GM20000 (cell line): ENCODE measurements around the gene EPB42.
A peak's percentile ranks its signal among the peaks of the same experiment; 100 is the strongest.

Experiments
- DNase-seq: peaks from one replicate; pipeline ENCODE4 v3.0.0; 2012; ENCODE audit warnings: low spot score
- CTCF ChIP-seq: IDR thresholded peaks from 2 replicates; pipeline ENCODE4 v1.5.1; 2012; ENCODE audit warnings: mild to moderate bottlenecking, control low read depth; ENCODE audit errors: extremely low read depth, missing control alignments

Gene EPB42

GRCh38 chr15:43220991-43221403 lies at the start of gene EPB42:
EPB42 (minus strand) TSS chr15:43221018; CDS start chr15:43220825, 193 bp downstream.
- no peak for DNase-seq
- TF ChIP-seq CTCF: no peak

GRCh38 chr15:43270113-43270665 lies 49.4 kb upstream of the EPB42 start:
- DNase-seq: no peak

GRCh38 chr15:43268111-43269105 lies 47.6 kb upstream of the EPB42 start:
- peak; percentile 52 for DNase-seq
- peak; percentile 47 for TF ChIP-seq CTCF

More at GRCh38 chr15:43270113-43270665, 49.4 kb upstream of the EPB42 start:
- no peak for TF ChIP-seq CTCF

- no peak for TF ChIP-seq CTCF
- no peak for DNase-seq
Observed at GRCh38 chr15:43267439-43267838, 46.6 kb upstream of the EPB42 start.

- TF ChIP-seq CTCF: no peak
- no peak for DNase-seq
Observed at GRCh38 chr15:43266834-43267233, 46.0 kb upstream of the EPB42 start, which contains the start of gene TGM5. TGM5 (minus strand) TSS chr15:43266928; CDS start chr15:43266849, 79 bp downstream.

GRCh38 chr15:43266386-43266785 lies 45.6 kb upstream of the EPB42 start:
- TF ChIP-seq CTCF: no peak
- DNase-seq: no peak

GRCh38 chr15:43260011-43260615 lies 39.3 kb upstream of the EPB42 start:
- TF ChIP-seq CTCF: no peak

More at GRCh38 chr15:43260011-43260615, 39.3 kb upstream of the EPB42 start:
- DNase-seq: no peak
